A673 (cell line): ENCODE measurements around the gene SLC52A1. TPM values are rescaled to one million over a fixed set of nuclear protein-coding genes. Genes with fewer than 3 reads are reported as not detected.

Experiments
- BruUV-seq: library from RNA; stranded (reverse); fragments of 400-500 nt; replicated peaks from 2 replicates; lab custom pipeline; 2021; lab: Mats Ljungman, UMichigan
- CTCF ChIA-PET: fragments of 300-600 bp; sonication (Branson Sonifier 250); formaldehyde crosslinking; loops from one replicate; lab custom pipeline; 2022; ENCODE audit warnings: antibody characterized with exemption; lab: Charles Lee
- POLR2A ChIA-PET: fragments of 300-600 bp; sonication (Branson Sonifier 250); formaldehyde crosslinking; loops from one replicate; lab custom pipeline; 2022; ENCODE audit warnings: antibody characterized with exemption; ENCODE audit not compliant: low non-redundant PET; lab: Charles Lee
- DNase-seq: peaks from one replicate; pipeline ENCODE4 v3.0.0-alpha.2; 2015; ENCODE audit warnings: low spot score
- H3K27ac ChIP-seq: fragments of 200-600 bp; sonication (generic); 2 replicates; pipeline ENCODE4 v1.5.1; 2016; ENCODE audit warnings: mixed run types, low read depth, mild to moderate bottlenecking, mixed read lengths, antibody characterized with exemption, low read length; ENCODE audit not compliant: poor library complexity, severe bottlenecking
- H3K27me3 ChIP-seq: fragments of 200-600 bp; sonication (generic); replicated peaks from 2 replicates; pipeline ENCODE4 v1.6.1; 2017; ENCODE audit warnings: mixed run types, low read depth, mild to moderate bottlenecking, mixed read lengths, antibody characterized with exemption, low read length; ENCODE audit not compliant: insufficient read depth, poor library complexity
- H3K36me3 ChIP-seq: fragments of 200-600 bp; sonication (generic); 2 replicates; pipeline ENCODE4 v1.6.1; 2016; ENCODE audit warnings: mixed run types, mild to moderate bottlenecking, mixed read lengths, antibody characterized with exemption, low read length; ENCODE audit not compliant: insufficient read depth, poor library complexity, severe bottlenecking
- H3K4me1 ChIP-seq: fragments of 200-600 bp; sonication (generic); 2 replicates; pipeline ENCODE4 v1.6.1; 2017; ENCODE audit warnings: mixed run types, mild to moderate bottlenecking, mixed read lengths, antibody characterized with exemption, low read length; ENCODE audit not compliant: insufficient read depth, poor library complexity, severe bottlenecking
- H3K4me3 ChIP-seq: fragments of 200-600 bp; sonication (generic); 2 replicates; pipeline ENCODE4 v1.5.1; 2016; ENCODE audit warnings: low read depth, mixed run types, mild to moderate bottlenecking, mixed read lengths, low read length; ENCODE audit not compliant: poor library complexity, severe bottlenecking
- H3K9me3 ChIP-seq: fragments of 200-600 bp; sonication (generic); 2 replicates; pipeline ENCODE4 v1.6.1; 2016; ENCODE audit warnings: mixed run types, low read depth, mild to moderate bottlenecking, mixed read lengths, antibody characterized with exemption, low read length; ENCODE audit not compliant: poor library complexity, severe bottlenecking
- EZH2 ChIP-seq: fragments of 200-600 bp; sonication (generic); IDR thresholded peaks from 2 replicates; pipeline ENCODE4 v1.6.1; 2017; ENCODE audit warnings: borderline replicate concordance, low read depth, mild to moderate bottlenecking, mixed read lengths, antibody characterized with exemption, low read length; ENCODE audit not compliant: poor library complexity, severe bottlenecking
- intact Hi-C: fragments of 100-400 bp; cut with micrococcal nuclease; formaldehyde crosslinking; loops from one replicate; pipeline ENCODE4 v1.10.0; 2022; ENCODE audit not compliant: unreplicated experiment
- total RNA-seq: library from RNA; stranded (reverse); gene quantifications from 2 replicates; pipeline ENCODE4 v1.2.3, GENCODE V29; 2021
- TF ChIP-seq, protein P1 (sequence below): fragments of 300-800, 200-600 bp; sonication (generic); conservative IDR thresholded peaks from 2 replicates; pipeline ENCODE4 v1.5.1; 2017; ENCODE audit warnings: low read depth, mild to moderate bottlenecking, antibody characterized with exemption, low read length, moderate library complexity, mixed read lengths

The SLC52A1 gene
- total RNA-seq, 1 experiment from 2014 or later: not detected

DNA sequence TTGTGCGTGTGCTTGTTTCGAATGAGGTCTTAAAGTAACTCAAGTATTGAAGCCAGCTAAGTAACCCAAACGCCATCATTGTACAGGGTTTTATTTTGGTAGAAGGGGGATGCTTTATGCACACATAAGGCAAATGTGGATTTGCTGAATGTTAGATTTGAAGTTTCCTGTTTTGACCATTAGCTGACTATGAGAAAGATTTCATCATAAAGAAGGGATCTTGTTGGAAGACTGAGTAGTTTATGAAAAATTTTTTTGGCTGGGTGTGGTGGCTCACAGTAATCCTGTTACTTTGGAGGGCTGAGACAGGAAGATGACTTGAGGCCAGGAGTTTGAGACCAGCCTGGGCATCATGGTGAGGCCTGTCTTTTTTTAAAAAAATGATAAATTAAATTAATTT, 33.0 kb upstream of the SLC52A1 start:
- CTCF ChIA-PET: no interaction called here
- H3K27ac ChIP-seq: no peak overlapping the region
- H3K9me3 ChIP-seq: no peaks in the 10 kb centered on the region
- intact Hi-C loops: no loop called here
- H3K4me3 ChIP-seq: no peak overlapping the region
- no peak for DNase-seq
- no TSS peak for BruUV-seq
- H3K4me1 ChIP-seq: no peaks in the 10 kb centered on the region
- POLR2A ChIA-PET: no interaction called here
- TF ChIP-seq, protein P1, sequence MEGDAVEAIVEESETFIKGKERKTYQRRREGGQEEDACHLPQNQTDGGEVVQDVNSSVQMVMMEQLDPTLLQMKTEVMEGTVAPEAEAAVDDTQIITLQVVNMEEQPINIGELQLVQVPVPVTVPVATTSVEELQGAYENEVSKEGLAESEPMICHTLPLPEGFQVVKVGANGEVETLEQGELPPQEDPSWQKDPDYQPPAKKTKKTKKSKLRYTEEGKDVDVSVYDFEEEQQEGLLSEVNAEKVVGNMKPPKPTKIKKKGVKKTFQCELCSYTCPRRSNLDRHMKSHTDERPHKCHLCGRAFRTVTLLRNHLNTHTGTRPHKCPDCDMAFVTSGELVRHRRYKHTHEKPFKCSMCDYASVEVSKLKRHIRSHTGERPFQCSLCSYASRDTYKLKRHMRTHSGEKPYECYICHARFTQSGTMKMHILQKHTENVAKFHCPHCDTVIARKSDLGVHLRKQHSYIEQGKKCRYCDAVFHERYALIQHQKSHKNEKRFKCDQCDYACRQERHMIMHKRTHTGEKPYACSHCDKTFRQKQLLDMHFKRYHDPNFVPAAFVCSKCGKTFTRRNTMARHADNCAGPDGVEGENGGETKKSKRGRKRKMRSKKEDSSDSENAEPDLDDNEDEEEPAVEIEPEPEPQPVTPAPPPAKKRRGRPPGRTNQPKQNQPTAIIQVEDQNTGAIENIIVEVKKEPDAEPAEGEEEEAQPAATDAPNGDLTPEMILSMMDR: no peak
- TF ChIP-seq EZH2: no peak
- H3K36me3 ChIP-seq: no peaks in the 10 kb centered on the region
- no peaks in the 10 kb centered on the region for H3K27me3 ChIP-seq

DNA sequence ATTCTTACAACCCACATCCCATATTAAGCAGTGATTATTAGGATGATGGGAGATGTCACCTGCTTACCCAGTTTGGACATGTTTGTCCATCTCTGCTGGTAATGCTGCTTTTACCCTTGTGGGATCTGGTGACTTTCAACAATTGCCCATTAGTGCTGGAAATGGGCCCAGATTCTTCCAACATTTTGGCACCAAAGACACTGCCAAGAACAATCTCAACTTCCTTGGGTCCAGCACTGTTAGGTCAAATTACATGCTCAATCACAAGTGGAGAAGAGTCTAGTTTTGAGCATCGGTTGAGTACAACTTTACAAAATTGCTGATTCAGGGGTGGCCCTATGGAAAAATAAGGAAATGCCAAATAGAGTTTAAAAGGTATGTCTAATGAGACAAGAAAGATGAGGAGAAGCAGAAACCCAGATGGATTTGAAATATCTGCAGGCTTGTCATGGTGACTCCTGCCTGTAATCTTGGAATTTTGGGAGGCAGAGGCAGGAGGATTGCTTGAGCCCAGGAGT, 30.1 kb upstream of the SLC52A1 start:
- Histone ChIP-seq H3K4me1 (no peaks in the 10 kb centered on the region), H3K9me3 (no peaks in the 10 kb centered on the region), H3K27me3 (no peaks in the 10 kb centered on the region), H3K27ac (no peak overlapping the region), H3K36me3 (no peaks in the 10 kb centered on the region), H3K4me3 (no peak overlapping the region)
- no peak for DNase-seq
- TF ChIP-seq EZH2: no peak
- TF ChIP-seq, protein P1: no peak
- intact Hi-C loops: no loop called here
- CTCF ChIA-PET: no interaction called here
- POLR2A ChIA-PET: no interaction called here
- no TSS peak for BruUV-seq

DNA sequence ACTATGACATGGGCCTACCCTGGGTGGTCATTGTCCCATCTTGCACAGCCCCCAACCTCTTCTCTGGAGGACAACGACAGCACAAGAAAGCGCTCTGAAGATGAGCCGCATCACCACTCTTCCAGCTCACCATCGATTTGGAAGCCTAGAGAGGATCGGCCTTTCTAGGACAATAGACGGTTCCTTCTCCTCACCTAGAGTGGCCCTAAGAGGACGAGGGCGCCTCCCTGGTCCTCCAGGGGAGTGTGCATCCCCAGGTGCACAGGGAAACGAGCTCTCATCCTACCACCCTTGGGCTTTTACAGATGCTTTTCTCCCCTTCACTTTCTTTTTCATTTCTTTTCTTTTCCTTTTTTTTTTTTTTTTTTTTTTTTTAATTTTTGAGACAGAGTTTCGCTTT, 20.3 kb upstream of the SLC52A1 start:
- intact Hi-C loops: no loop called here
- H3K36me3 ChIP-seq: no peaks in the 10 kb centered on the region
- no peak overlapping the region for H3K4me3 ChIP-seq
- CTCF ChIA-PET: no interaction called here
- no peaks in the 10 kb centered on the region for H3K27me3 ChIP-seq
- no peak for DNase-seq
- H3K4me1 ChIP-seq: no peaks in the 10 kb centered on the region
- TF ChIP-seq, protein P1: no peak
- no peak for TF ChIP-seq EZH2
- no peak overlapping the region for H3K27ac ChIP-seq
- BruUV-seq: no TSS peak
- POLR2A ChIA-PET: no interaction called here
- H3K9me3 ChIP-seq: no peaks in the 10 kb centered on the region
